Panc1 (cell line): ENCODE results near the gene COL28A1. TPM values are rescaled to one million over a fixed set of nuclear protein-coding genes. Genes with fewer than 3 reads are reported as not detected.

Experiments used
- ATAC-seq: fragments of 200-7000 bp; cut with Tn5 transposase; 2 replicates; pipeline ENCODE4 v1.9.1; 2020; ENCODE audit warnings: mild to moderate bottlenecking, moderate library complexity
- BruUV-seq: library from RNA; stranded (reverse); fragments of 400-500 nt; replicated peaks from 2 replicates; lab custom pipeline; 2021; lab: Mats Ljungman, UMichigan
- CTCF ChIA-PET: fragments of 300-600 bp; sonication (Branson Sonifier 250); formaldehyde crosslinking; loops from one replicate; lab custom pipeline; 2022; ENCODE audit warnings: antibody characterized with exemption; lab: Charles Lee
- POLR2A ChIA-PET: fragments of 300-600 bp; sonication (Branson Sonifier 250); formaldehyde crosslinking; loops from one replicate; lab custom pipeline; 2022; ENCODE audit warnings: antibody characterized with exemption; lab: Charles Lee
- DNase-seq: peaks from one replicate; pipeline ENCODE4 v3.0.0-alpha.2; 2010; ENCODE audit warnings: low read depth, low spot score
- H3K27ac ChIP-seq: 2 replicates; pipeline ENCODE4 v1.5.1; 2011; ENCODE audit warnings: mild to moderate bottlenecking, low read length, inconsistent platforms
- H3K27me3 ChIP-seq: fragments of 200-500 bp; sonication (Bioruptor generic); 2 replicates; pipeline ENCODE4 v1.6.0; 2014; ENCODE audit warnings: low read length, inconsistent platforms; ENCODE audit not compliant: control insufficient read depth, insufficient read depth
- H3K36me3 ChIP-seq: fragments of 200-500 bp; sonication (Bioruptor generic); 2 replicates; pipeline ENCODE4 v1.5.1; 2014; ENCODE audit warnings: inconsistent platforms, mild to moderate bottlenecking, low read length, moderate library complexity; ENCODE audit not compliant: control insufficient read depth, insufficient read depth
- H3K4me1 ChIP-seq: 2 replicates; pipeline ENCODE4 v1.5.1; 2011; ENCODE audit warnings: inconsistent platforms, mild to moderate bottlenecking, low read length, moderate library complexity; ENCODE audit not compliant: control insufficient read depth, insufficient read depth
- H3K4me3 ChIP-seq, 2 experiments: 2 replicates each; pipeline ENCODE4 v1.5.1; 2011 to 2012; ENCODE audit warnings: low read depth in 2 of 2, low read length in 2 of 2, mild to moderate bottlenecking in 2 of 2, inconsistent platforms in 1 of 2, moderate library complexity in 1 of 2
- H3K9me3 ChIP-seq: fragments of 200-500 bp; sonication (Bioruptor generic); 2 replicates; pipeline ENCODE4 v1.5.1; 2014; ENCODE audit warnings: low read depth, mild to moderate bottlenecking, inconsistent platforms, low read length, moderate library complexity; ENCODE audit not compliant: control insufficient read depth, insufficient read depth
- POLR2AphosphoS5 ChIP-seq: IDR thresholded peaks from 2 replicates; pipeline ENCODE4 v1.6.1; 2012; ENCODE audit warnings: mild to moderate bottlenecking, low read depth, low read length, moderate library complexity
- SIN3A ChIP-seq: IDR thresholded peaks from 2 replicates; pipeline ENCODE4 v1.6.1; 2012; ENCODE audit warnings: low read depth, mild to moderate bottlenecking, low read length, moderate library complexity, borderline replicate concordance; ENCODE audit not compliant: insufficient read depth
- TCF7L2 ChIP-seq: IDR thresholded peaks from 2 replicates; pipeline ENCODE4 v1.6.1; 2011; ENCODE audit warnings: mild to moderate bottlenecking, low read depth, low read length, inconsistent platforms
- in situ Hi-C: cut with HindIII; loops from 2 replicates; pipeline ENCODE4 v1.10.0; 2016; ENCODE audit warnings: low sequenced_read_pairs, low pct_unique_long_range_greater_than_20kb
- intact Hi-C: fragments of 100-400 bp; cut with micrococcal nuclease; formaldehyde crosslinking; loops from one replicate; pipeline ENCODE4 v1.10.0; 2022; ENCODE audit not compliant: unreplicated experiment
- total RNA-seq: library from RNA; stranded (reverse); gene quantifications from one replicate; pipeline ENCODE4 v1.2.1, GENCODE V29; 2021; ENCODE audit not compliant: unreplicated experiment
- TF ChIP-seq, protein P1 (sequence below): fragments of 450-650 bp; IDR thresholded peaks from 2 replicates; pipeline ENCODE4 v1.5.1; 2017; ENCODE audit warnings: mild to moderate bottlenecking
- TF ChIP-seq, protein P2 (sequence below), 2 experiments: IDR thresholded peaks; 2 replicates each; pipeline ENCODE4 v1.6.1; 2011 to 2012; ENCODE audit warnings: low read depth in 2 of 2, control low read depth in 1 of 2, low read length in 1 of 2, mild to moderate bottlenecking in 1 of 2, moderate library complexity in 1 of 2; ENCODE audit not compliant: insufficient read depth in 1 of 2

Gene COL28A1
- total RNA-seq, 1 experiment from 2014 or later = not detected

DNA sequence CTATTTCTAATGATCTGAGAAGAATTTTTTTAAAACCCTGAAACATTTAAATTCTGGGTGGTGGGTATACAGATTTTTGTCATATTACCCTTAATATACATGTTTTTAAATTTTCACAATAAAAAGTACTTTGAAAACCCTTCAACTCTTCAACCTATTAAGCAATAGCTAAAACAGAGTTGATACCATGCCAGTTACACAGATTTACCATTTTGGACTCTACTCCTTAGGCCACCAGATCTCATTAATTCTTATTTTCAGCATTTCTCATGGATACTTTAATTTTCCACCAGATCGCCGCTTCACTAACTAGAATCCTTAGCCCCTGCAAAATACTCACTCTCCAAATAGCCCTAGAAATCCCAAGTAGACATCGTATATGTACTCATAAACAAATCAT is 12.7 kb upstream of the COL28A1 start:
- intact Hi-C loops = no loop called here
- DNase-seq = no peak
- Histone ChIP-seq H3K27me3 (peaks cover under 1% of the 10 kb centered on the region; the same call in 1 of the 2 replicates), H3K36me3 (no peaks in the 10 kb centered on the region), H3K27ac (no peak overlapping the region), H3K9me3 (no peaks in the 10 kb centered on the region), H3K4me1 (no peaks in the 10 kb centered on the region), H3K4me3 (no peak overlapping the region)
- no TSS peak for BruUV-seq
- ChIA-PET CTCF (no interaction called here), POLR2A (no interaction called here)
- in situ Hi-C loops = no loop called here
- TF ChIP-seq SIN3A = no peak
- no peak for TF ChIP-seq POLR2AphosphoS5
- no peak for TF ChIP-seq TCF7L2
- TF ChIP-seq, protein P1, sequence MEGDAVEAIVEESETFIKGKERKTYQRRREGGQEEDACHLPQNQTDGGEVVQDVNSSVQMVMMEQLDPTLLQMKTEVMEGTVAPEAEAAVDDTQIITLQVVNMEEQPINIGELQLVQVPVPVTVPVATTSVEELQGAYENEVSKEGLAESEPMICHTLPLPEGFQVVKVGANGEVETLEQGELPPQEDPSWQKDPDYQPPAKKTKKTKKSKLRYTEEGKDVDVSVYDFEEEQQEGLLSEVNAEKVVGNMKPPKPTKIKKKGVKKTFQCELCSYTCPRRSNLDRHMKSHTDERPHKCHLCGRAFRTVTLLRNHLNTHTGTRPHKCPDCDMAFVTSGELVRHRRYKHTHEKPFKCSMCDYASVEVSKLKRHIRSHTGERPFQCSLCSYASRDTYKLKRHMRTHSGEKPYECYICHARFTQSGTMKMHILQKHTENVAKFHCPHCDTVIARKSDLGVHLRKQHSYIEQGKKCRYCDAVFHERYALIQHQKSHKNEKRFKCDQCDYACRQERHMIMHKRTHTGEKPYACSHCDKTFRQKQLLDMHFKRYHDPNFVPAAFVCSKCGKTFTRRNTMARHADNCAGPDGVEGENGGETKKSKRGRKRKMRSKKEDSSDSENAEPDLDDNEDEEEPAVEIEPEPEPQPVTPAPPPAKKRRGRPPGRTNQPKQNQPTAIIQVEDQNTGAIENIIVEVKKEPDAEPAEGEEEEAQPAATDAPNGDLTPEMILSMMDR = no peak
- TF ChIP-seq, protein P2, sequence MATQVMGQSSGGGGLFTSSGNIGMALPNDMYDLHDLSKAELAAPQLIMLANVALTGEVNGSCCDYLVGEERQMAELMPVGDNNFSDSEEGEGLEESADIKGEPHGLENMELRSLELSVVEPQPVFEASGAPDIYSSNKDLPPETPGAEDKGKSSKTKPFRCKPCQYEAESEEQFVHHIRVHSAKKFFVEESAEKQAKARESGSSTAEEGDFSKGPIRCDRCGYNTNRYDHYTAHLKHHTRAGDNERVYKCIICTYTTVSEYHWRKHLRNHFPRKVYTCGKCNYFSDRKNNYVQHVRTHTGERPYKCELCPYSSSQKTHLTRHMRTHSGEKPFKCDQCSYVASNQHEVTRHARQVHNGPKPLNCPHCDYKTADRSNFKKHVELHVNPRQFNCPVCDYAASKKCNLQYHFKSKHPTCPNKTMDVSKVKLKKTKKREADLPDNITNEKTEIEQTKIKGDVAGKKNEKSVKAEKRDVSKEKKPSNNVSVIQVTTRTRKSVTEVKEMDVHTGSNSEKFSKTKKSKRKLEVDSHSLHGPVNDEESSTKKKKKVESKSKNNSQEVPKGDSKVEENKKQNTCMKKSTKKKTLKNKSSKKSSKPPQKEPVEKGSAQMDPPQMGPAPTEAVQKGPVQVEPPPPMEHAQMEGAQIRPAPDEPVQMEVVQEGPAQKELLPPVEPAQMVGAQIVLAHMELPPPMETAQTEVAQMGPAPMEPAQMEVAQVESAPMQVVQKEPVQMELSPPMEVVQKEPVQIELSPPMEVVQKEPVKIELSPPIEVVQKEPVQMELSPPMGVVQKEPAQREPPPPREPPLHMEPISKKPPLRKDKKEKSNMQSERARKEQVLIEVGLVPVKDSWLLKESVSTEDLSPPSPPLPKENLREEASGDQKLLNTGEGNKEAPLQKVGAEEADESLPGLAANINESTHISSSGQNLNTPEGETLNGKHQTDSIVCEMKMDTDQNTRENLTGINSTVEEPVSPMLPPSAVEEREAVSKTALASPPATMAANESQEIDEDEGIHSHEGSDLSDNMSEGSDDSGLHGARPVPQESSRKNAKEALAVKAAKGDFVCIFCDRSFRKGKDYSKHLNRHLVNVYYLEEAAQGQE (IDR thresholded peaks at IDR 0.05; ENCODE audit: insufficient read depth in 1 of 2, low read depth in 2 of 2, low read length in 1 of 2) = no peak
- no peak for ATAC-seq

DNA sequence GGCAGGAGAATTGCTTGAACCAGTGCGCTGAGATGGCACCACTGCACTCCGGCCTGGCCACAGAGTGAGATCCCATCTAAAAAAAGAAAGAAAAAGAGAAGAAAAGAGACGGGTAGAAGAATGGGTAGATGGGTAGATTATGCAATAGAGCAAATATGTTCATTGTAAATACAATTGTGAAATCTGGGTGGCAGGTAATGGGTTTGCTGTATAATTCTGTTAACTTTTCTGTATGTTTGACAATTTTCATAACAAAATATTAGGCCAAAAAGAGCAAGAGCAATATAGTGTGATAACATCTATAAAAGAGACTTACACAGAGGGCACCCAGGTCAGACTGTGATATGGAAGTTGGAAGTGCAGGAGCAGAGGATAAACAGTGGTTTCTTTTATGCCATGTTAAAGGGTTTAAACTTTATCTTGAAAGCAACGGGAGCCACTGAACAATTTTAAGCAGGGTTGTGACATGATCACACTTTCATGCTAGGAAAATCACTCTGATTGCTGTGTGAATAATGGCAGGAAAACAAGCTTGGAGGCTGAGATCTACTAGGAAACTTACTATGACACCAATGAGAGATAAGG is 6.7 kb upstream of the COL28A1 start:
- POLR2A ChIA-PET = no interaction called here
- H3K4me3 ChIP-seq = no peak overlapping the region
- H3K36me3 ChIP-seq = no peaks in the 10 kb centered on the region
- BruUV-seq = no TSS peak
- TF ChIP-seq, protein P2 (IDR thresholded peaks at IDR 0.05; ENCODE audit: insufficient read depth in 1 of 2, low read depth in 2 of 2, low read length in 1 of 2) = no peak
- TF ChIP-seq TCF7L2 (no peak), POLR2AphosphoS5 (no peak)
- DNase-seq (no peak), ATAC-seq (0 out of 2 replicates have a peak, but pooled peaks have one; percentile 38)
- CTCF ChIA-PET = interaction anchor here (0.6 to 2.3 kb wide), 2 partner anchors 118 to 439 kb away, joined by 7 to 10 read pairs; no protein-coding TSS in a partner anchor
- no peak overlapping the region for H3K27ac ChIP-seq
- intact Hi-C loops = no loop called here
- H3K9me3 ChIP-seq = no peaks in the 10 kb centered on the region
- H3K27me3 ChIP-seq = peaks cover 10% of the 10 kb centered on the region
- in situ Hi-C loops = no loop called here
- H3K4me1 ChIP-seq = no peaks in the 10 kb centered on the region
